Neural cell (in vitro differentiated cells): ENCODE results near the gene EPB41L2.

Experiments used
- CTCF ChIP-seq: fragments of 450-650 bp; IDR thresholded peaks from 2 replicates; pipeline ENCODE4 v1.5.1; 2014; ENCODE audit warnings: antibody characterized with exemption, mild to moderate bottlenecking, moderate library complexity; ENCODE audit not compliant: poor library complexity, severe bottlenecking
- EZH2 ChIP-seq: fragments of 200-600, 300-800 bp; shearing (Covaris generic), sonication (generic); IDR thresholded peaks from 2 replicates; pipeline ENCODE4 v1.6.1; 2014; ENCODE audit warnings: antibody characterized with exemption, low read length, borderline replicate concordance, mild to moderate bottlenecking; ENCODE audit not compliant: insufficient read depth, poor library complexity, severe bottlenecking
- SMC3 ChIP-seq: fragments of 450-650 bp; conservative IDR thresholded peaks from 2 replicates; pipeline ENCODE4 v1.6.1; 2014; ENCODE audit warnings: antibody characterized with exemption, mild to moderate bottlenecking, moderate library complexity; ENCODE audit not compliant: poor library complexity

DNA sequence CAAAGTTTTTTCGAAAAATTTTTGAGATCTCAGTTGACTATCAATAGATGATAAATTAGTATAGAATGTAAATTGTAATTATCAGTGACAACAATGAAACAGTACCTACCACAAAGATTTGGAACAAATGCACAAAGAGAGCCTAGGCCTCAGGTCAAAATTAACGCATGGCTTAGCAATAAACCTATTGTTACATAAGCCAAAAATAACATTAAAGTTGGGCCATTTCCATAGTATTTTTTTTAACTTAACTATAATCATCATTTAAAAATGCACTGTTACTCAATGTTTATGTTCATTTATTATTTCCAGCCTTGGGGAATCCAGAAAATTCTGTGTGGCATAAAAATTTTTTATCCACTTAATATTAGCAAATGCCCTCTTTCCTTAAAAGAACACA lies 117.0 kb downstream of the EPB41L2 start:
- TF ChIP-seq SMC3 (no peak), CTCF (no peak), EZH2 (no peak)
